CD14-positive monocyte (primary cell): ENCODE data around the gene FAM151B. TPM values are rescaled to one million over a fixed set of nuclear protein-coding genes. Genes with fewer than 3 reads are reported as not detected.

ENCODE experiments used
- DNase-seq, 3 donors: peaks; one replicate each; pipeline ENCODE4 v3.0.0-alpha.2; 2011 to 2022
- H2AFZ ChIP-seq: 2 replicates; pipeline ENCODE4 v1.6.0; 2012; ENCODE audit warnings: mild to moderate bottlenecking, low read depth, low read length, inconsistent platforms; ENCODE audit not compliant: insufficient read depth, poor library complexity, severe bottlenecking
- H3K27ac ChIP-seq, 2 donors: 1 replicate in 1 of 2; 2 replicates in 1 of 2; pipeline ENCODE4 v1.5.1; 2012 to 2013; ENCODE audit warnings: low read length in 2 of 2, control low read depth in 1 of 2, inconsistent platforms in 1 of 2, low read depth in 1 of 2, mild to moderate bottlenecking in 1 of 2
- H3K27me3 ChIP-seq, 2 donors: one replicate each; pipeline versions ENCODE4 v1.6.0 to v1.6.1; 2011 to 2013; ENCODE audit warnings: low read length in 2 of 2; ENCODE audit not compliant: control insufficient read depth in 2 of 2, insufficient read depth in 2 of 2
- H3K36me3 ChIP-seq, 2 donors: replicated peaks in 1 of 2; 1 replicate in 1 of 2; 2 replicates in 1 of 2; pipeline versions ENCODE4 v1.5.1 to v1.6.1; 2012 to 2013; ENCODE audit warnings: low read length in 2 of 2, control low read depth in 1 of 2, inconsistent platforms in 1 of 2, mild to moderate bottlenecking in 1 of 2; ENCODE audit not compliant: insufficient read depth in 2 of 2, control insufficient read depth in 1 of 2
- H3K4me1 ChIP-seq, 2 donors: 1 replicate in 1 of 2; 2 replicates in 1 of 2; pipeline versions ENCODE4 v1.5.1 to v1.6.1; 2012 to 2013; ENCODE audit warnings: low read length in 2 of 2, control low read depth in 1 of 2, inconsistent platforms in 1 of 2, mild to moderate bottlenecking in 1 of 2, moderate library complexity in 1 of 2; ENCODE audit not compliant: insufficient read depth in 2 of 2, control insufficient read depth in 1 of 2
- H3K4me2 ChIP-seq: replicated peaks from 2 replicates; pipeline ENCODE3; 2012; ENCODE audit warnings: low read length, moderate library complexity, mild to moderate bottlenecking; ENCODE audit not compliant: poor library complexity, severe bottlenecking; ENCODE audit errors: extremely low read depth
- H3K4me3 ChIP-seq, 3 experiments: fragments of 200-600 bp in 1 of 3; sonication (generic) in 1 of 3; replicated peaks in 1 of 3; 1 replicate in 2 of 3; 2 replicates in 1 of 3; pipeline ENCODE4 v1.5.1; 2011 to 2013; ENCODE audit warnings: low read length in 3 of 3, mild to moderate bottlenecking in 3 of 3, control low read depth in 2 of 3, low read depth in 2 of 3, inconsistent platforms in 1 of 3, moderate library complexity in 1 of 3
- H3K79me2 ChIP-seq: 2 replicates; pipeline ENCODE4 v1.6.0; 2012; ENCODE audit warnings: mild to moderate bottlenecking, control low read depth, inconsistent platforms, low read length, moderate library complexity; ENCODE audit not compliant: insufficient read depth
- H3K9ac ChIP-seq: 2 replicates; pipeline ENCODE4 v1.6.0; 2017; ENCODE audit warnings: low read length, mild to moderate bottlenecking; ENCODE audit not compliant: insufficient read depth, poor library complexity, severe bottlenecking
- H3K9me3 ChIP-seq, 2 donors: replicated peaks in 1 of 2; 1 replicate in 1 of 2; 2 replicates in 1 of 2; pipeline versions ENCODE4 v1.5.1 to v1.6.1; 2012 to 2013; ENCODE audit warnings: low read length in 2 of 2, control low read depth in 1 of 2; ENCODE audit not compliant: control insufficient read depth in 1 of 2, insufficient read depth in 1 of 2
- H4K20me1 ChIP-seq: 2 replicates; pipeline ENCODE4 v1.6.0; 2012; ENCODE audit warnings: mild to moderate bottlenecking, low read length, control low read depth, moderate library complexity; ENCODE audit not compliant: insufficient read depth
- H3K27ac Mint-ChIP-seq, 7 donors: one replicate each; pipeline ENCODE4 v1.8.0; 2020; ENCODE audit warnings: mild to moderate bottlenecking in 7 of 7, mixed read lengths in 7 of 7, moderate library complexity in 6 of 7, inconsistent platforms in 2 of 7
- H3K27me3 Mint-ChIP-seq, 3 donors: one replicate each; pipeline ENCODE4 v1.8.0; 2021 to 2022; ENCODE audit warnings: low read depth in 3 of 3, mild to moderate bottlenecking in 3 of 3, mixed read lengths in 3 of 3, moderate library complexity in 3 of 3, inconsistent platforms in 1 of 3
- H3K36me3 Mint-ChIP-seq, 2 donors: one replicate each; pipeline ENCODE4 v1.8.0; 2020; ENCODE audit warnings: mixed read lengths in 2 of 2, inconsistent platforms in 1 of 2, mild to moderate bottlenecking in 1 of 2
- H3K4me1 Mint-ChIP-seq: one replicate; pipeline ENCODE4 v1.8.0; 2020; ENCODE audit warnings: mild to moderate bottlenecking, mixed read lengths
- H3K4me3 Mint-ChIP-seq, 2 donors: one replicate each; pipeline ENCODE4 v1.8.0; 2020; ENCODE audit warnings: mild to moderate bottlenecking in 2 of 2, mixed read lengths in 2 of 2, moderate library complexity in 1 of 2
- H3K9me3 Mint-ChIP-seq, 7 donors: one replicate each; pipeline ENCODE4 v1.8.0; 2020 to 2022; ENCODE audit warnings: mixed read lengths in 7 of 7, mild to moderate bottlenecking in 6 of 7, moderate library complexity in 6 of 7, inconsistent platforms in 2 of 7
- CTCF ChIP-seq: fragments of 200-600 bp; IDR thresholded peaks from one replicate; pipeline ENCODE4 v1.8.0; 2022; ENCODE audit warnings: antibody characterized with exemption, mild to moderate bottlenecking
- WGBS: methylation state at CpG from one replicate; pipeline ENCODE4 v1.1.5; 2013; ENCODE audit warnings: missing lambda C conversion rate; ENCODE audit not compliant: insufficient coverage; 5-methylcytosine and 5-hydroxymethylcytosine counted together
- intact Hi-C, 2 donors: fragments of 100-400 bp; cut with micrococcal nuclease; formaldehyde crosslinking; loops; one replicate each; pipeline versions ENCODE4 v1.15.0 to v1.15.1; 2023
- polyA plus RNA-seq, 3 donors: library from polyadenylated mRNA; depleted of rRNA in 1 of 3; unstranded in 2 of 3; stranded (reverse) in 1 of 3; fragments of 300-500 nt in 2 of 3; fragments of >200 nt in 1 of 3; fragmentation: Illumina TruSeq in 2 of 3; gene quantifications; 1 replicate in 2 of 3; 2 replicates in 1 of 3; pipeline ENCODE4 v1.2.3, GENCODE V29; 2012 to 2021

FAM151B gene
- polyA plus RNA-seq, 3 donors, result 3.2 to 10.2 (median 4.5) TPM

- Mint-ChIP-seq H3K27ac (no peak overlapping the region), H3K9me3 (peaks cover 0 to 15% (median 9%) of the 10 kb centered on the region in 7 donors), H3K36me3 (peaks cover 12 to 14% of the 10 kb centered on the region in 2 donors), H3K4me1 (peaks cover 4% of the 10 kb centered on the region), H3K27me3 (peaks cover 0 to 2% (median 2%) of the 10 kb centered on the region in 3 donors), H3K4me3 (no peak overlapping the region)
- H2AFZ ChIP-seq, result no peak overlapping the region
- peaks cover 7 to 12% of the 10 kb centered on the region in 2 donors for H3K36me3 ChIP-seq
- no peaks in the 10 kb centered on the region for H4K20me1 ChIP-seq
- H3K4me1 ChIP-seq, result no peaks in the 10 kb centered on the region
- intact Hi-C loops, result no loop called here
- no peak for DNase-seq
- no peak overlapping the region for H3K4me2 ChIP-seq
- H3K4me3 ChIP-seq, result no peak overlapping the region
- TF ChIP-seq CTCF, result no peak
- no peaks in the 10 kb centered on the region for H3K79me2 ChIP-seq
- peaks cover 0 to 3% of the 10 kb centered on the region in 2 donors for H3K9me3 ChIP-seq
- H3K9ac ChIP-seq, result no peak overlapping the region
- no peaks in the 10 kb centered on the region for H3K27me3 ChIP-seq
- H3K27ac ChIP-seq, result no peak overlapping the region
- no CpG with 5 or more reads among the region's 1 CpG for WGBS
Observed at GRCh38 chr5:80540691-80541090, 52.8 kb downstream of the FAM151B start.

GRCh38 chr5:80541392-80541791 is 53.5 kb downstream of the FAM151B start:
- H3K36me3 ChIP-seq, result peaks cover 7 to 12% of the 10 kb centered on the region in 2 donors
- H3K27me3 ChIP-seq, result no peaks in the 10 kb centered on the region
- no peaks in the 10 kb centered on the region for H3K9me3 ChIP-seq
- intact Hi-C loops, result no loop called here
- no peak overlapping the region for H3K27ac ChIP-seq
- Mint-ChIP-seq H3K9me3 (peaks cover 0 to 9% (median 3%) of the 10 kb centered on the region in 7 donors), H3K4me1 (peaks cover 4% of the 10 kb centered on the region), H3K4me3 (no peak overlapping the region), H3K27ac (no peak overlapping the region), H3K27me3 (peaks cover 0 to 2% (median 2%) of the 10 kb centered on the region in 3 donors), H3K36me3 (peaks cover 15 to 17% of the 10 kb centered on the region in 2 donors)
- H3K4me3 ChIP-seq, result no peak overlapping the region
- no peak for TF ChIP-seq CTCF
- no peaks in the 10 kb centered on the region for H3K4me1 ChIP-seq
- H4K20me1 ChIP-seq, result no peaks in the 10 kb centered on the region
- DNase-seq, result no peak
- H3K4me2 ChIP-seq, result no peak overlapping the region
- H3K79me2 ChIP-seq, result no peaks in the 10 kb centered on the region
- H2AFZ ChIP-seq, result no peak overlapping the region
- WGBS, result no CpG with 5 or more reads among the region's 3 CpGs
- no peak overlapping the region for H3K9ac ChIP-seq
